Hepatocyte (in vitro differentiated cells): ENCODE measurements around the gene CHST13.

Experiments used
- CTCF ChIP-seq: fragments of 200-600 bp; sonication (generic); IDR thresholded peaks from 2 replicates; pipeline ENCODE4 v1.5.1; 2016; ENCODE audit warnings: antibody characterized with exemption, mild to moderate bottlenecking; ENCODE audit not compliant: poor library complexity
- EZH2 ChIP-seq: fragments of 200-600 bp; sonication (generic); IDR thresholded peaks from 2 replicates; pipeline ENCODE4 v1.6.1; 2016; ENCODE audit warnings: antibody characterized with exemption, mild to moderate bottlenecking, borderline replicate concordance

GRCh38 chr3:126512026-126512425 lies 11.9 kb upstream of the CHST13 start:
- TF ChIP-seq CTCF (no peak), EZH2 (no peak)
